Colonic mucosa (tissue), 4 donors: ENCODE measurements around the gene TMEM132D. TPM values are rescaled to one million over a fixed set of nuclear protein-coding genes. Genes with fewer than 3 reads are reported as not detected.

Experiments
- DNase-seq: peaks from one replicate; pipeline ENCODE4 v3.0.0-alpha.2; 2020
- H3K27ac ChIP-seq: fragments of 200-600 bp; one replicate; pipeline ENCODE4 v1.8.0; 2021
- H3K27me3 ChIP-seq: fragments of 200-600 bp; one replicate; pipeline ENCODE4 v1.8.0; 2021
- H3K36me3 ChIP-seq: fragments of 200-600 bp; one replicate; pipeline ENCODE4 v1.8.0; 2021
- H3K4me1 ChIP-seq: fragments of 200-600 bp; one replicate; pipeline ENCODE4 v1.8.0; 2021; ENCODE audit warnings: mild to moderate bottlenecking
- H3K4me3 ChIP-seq: fragments of 200-600 bp; one replicate; pipeline ENCODE4 v1.8.0; 2021
- H3K9ac ChIP-seq, 2 donors: one replicate each; pipeline ENCODE4 v1.7.0; 2013; ENCODE audit warnings: control low read depth in 2 of 2, low read depth in 2 of 2, low read length in 2 of 2
- H3K9me3 ChIP-seq: fragments of 200-600 bp; one replicate; pipeline ENCODE4 v1.8.0; 2021
- intact Hi-C: fragments of 100-400 bp; cut with DNase I; formaldehyde crosslinking; loops from one replicate; pipeline ENCODE4 v1.14.1; 2022
- total RNA-seq, 2 donors: library from RNA; stranded (reverse); fragmentation: NEBNext Ultra II Directional in 1 of 2; extraction: Animal tissue kit (Norgen Biotek cat#: 25700) in 1 of 2; gene quantifications; one replicate each; pipeline ENCODE4 v1.2.1, GENCODE V29; 2021
- TF ChIP-seq, protein P1 (sequence below): fragments of 200-600 bp; IDR thresholded peaks from one replicate; pipeline ENCODE4 v1.8.0; 2022; ENCODE audit warnings: antibody characterized with exemption, mild to moderate bottlenecking
- donor health status: healthy.
- donor health status: DM: no; HTN: no; CAD: no.
- donor health status: DM: no; HTN: no; CAD: no.

The TMEM132D gene
- total RNA-seq, 2 donors from 2014 or later = 0.17 to 0.32 TPM

DNA sequence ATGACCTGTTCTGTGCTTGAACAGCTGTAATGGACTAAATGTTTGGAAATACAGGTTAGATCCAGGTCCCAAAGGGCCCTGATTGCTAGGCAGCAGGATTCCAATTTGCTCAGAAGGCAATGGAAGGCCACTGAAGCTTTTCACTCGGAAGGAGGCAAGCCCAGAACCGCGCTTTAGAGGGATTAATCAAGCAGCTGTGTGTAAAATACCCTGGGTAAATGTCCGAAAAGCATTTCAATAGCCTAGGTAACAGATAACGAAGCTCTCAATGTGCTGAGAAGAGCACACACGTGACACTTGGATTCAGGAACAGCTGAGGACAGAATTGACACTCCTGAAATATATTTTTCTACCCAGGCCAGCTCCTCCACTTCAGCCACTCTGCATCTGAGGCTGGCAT is 436.1 kb downstream of the TMEM132D start:
- no peaks in the 10 kb centered on the region for H3K36me3 ChIP-seq
- no peak for DNase-seq
- H3K9me3 ChIP-seq = no peaks in the 10 kb centered on the region
- intact Hi-C loops = no loop called here
- H3K27ac ChIP-seq = no peak overlapping the region
- no peaks in the 10 kb centered on the region for H3K27me3 ChIP-seq
- H3K4me3 ChIP-seq = no peak overlapping the region
- H3K9ac ChIP-seq = no peak overlapping the region
- H3K4me1 ChIP-seq = no peaks in the 10 kb centered on the region
- TF ChIP-seq, protein P1, sequence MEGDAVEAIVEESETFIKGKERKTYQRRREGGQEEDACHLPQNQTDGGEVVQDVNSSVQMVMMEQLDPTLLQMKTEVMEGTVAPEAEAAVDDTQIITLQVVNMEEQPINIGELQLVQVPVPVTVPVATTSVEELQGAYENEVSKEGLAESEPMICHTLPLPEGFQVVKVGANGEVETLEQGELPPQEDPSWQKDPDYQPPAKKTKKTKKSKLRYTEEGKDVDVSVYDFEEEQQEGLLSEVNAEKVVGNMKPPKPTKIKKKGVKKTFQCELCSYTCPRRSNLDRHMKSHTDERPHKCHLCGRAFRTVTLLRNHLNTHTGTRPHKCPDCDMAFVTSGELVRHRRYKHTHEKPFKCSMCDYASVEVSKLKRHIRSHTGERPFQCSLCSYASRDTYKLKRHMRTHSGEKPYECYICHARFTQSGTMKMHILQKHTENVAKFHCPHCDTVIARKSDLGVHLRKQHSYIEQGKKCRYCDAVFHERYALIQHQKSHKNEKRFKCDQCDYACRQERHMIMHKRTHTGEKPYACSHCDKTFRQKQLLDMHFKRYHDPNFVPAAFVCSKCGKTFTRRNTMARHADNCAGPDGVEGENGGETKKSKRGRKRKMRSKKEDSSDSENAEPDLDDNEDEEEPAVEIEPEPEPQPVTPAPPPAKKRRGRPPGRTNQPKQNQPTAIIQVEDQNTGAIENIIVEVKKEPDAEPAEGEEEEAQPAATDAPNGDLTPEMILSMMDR = no peak

DNA sequence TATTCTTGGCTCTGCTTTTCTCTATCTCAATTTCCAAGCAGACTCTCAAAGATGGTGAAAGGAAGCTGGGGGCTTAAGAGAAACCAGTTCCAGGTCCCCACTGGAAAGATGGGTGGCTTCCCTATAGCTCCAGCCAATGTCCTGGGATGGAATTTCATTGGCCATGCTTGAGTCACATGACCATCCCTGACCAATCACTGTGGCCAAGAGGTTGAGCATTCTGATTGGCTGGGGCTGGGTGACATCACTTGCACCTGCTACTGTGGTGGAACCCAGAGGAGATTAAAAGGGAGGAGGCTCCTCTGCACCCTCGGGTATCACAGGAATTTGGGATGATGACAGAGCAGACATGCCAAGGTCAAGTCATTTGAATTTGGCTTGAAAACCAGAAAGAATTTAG is 436.5 kb downstream of the TMEM132D start:
- H3K9me3 ChIP-seq = no peaks in the 10 kb centered on the region
- H3K4me3 ChIP-seq = no peak overlapping the region
- no peak for DNase-seq
- no peaks in the 10 kb centered on the region for H3K36me3 ChIP-seq
- H3K27me3 ChIP-seq = no peaks in the 10 kb centered on the region
- H3K4me1 ChIP-seq = no peaks in the 10 kb centered on the region
- no peak overlapping the region for H3K27ac ChIP-seq
- TF ChIP-seq, protein P1 = no peak
- intact Hi-C loops = no loop called here
- H3K9ac ChIP-seq = no peak overlapping the region

DNA sequence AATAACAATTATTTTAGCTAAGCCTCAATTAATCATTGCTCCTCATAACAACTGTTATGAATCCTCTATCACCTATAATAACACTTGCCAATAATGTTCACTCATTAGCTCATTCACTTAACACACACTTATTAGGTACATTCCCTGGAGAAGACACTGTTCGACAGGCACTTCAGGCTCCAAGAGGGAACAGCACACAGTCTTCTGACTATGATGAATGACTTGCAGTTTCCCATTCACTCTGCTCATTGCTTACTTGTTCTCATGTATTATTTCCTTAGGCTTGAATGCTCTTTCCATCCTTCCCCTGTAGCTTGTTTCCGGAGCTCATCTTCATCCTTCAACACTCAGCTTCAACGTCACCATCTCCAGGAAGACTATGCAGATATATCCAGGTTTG is 437.3 kb downstream of the TMEM132D start:
- H3K9me3 ChIP-seq = no peaks in the 10 kb centered on the region
- H3K4me1 ChIP-seq = no peaks in the 10 kb centered on the region
- no peak overlapping the region for H3K9ac ChIP-seq
- H3K27me3 ChIP-seq = no peaks in the 10 kb centered on the region
- intact Hi-C loops = no loop called here
- TF ChIP-seq, protein P1 = no peak
- H3K36me3 ChIP-seq = no peaks in the 10 kb centered on the region
- no peak overlapping the region for H3K4me3 ChIP-seq
- no peak overlapping the region for H3K27ac ChIP-seq
- DNase-seq = no peak

DNA sequence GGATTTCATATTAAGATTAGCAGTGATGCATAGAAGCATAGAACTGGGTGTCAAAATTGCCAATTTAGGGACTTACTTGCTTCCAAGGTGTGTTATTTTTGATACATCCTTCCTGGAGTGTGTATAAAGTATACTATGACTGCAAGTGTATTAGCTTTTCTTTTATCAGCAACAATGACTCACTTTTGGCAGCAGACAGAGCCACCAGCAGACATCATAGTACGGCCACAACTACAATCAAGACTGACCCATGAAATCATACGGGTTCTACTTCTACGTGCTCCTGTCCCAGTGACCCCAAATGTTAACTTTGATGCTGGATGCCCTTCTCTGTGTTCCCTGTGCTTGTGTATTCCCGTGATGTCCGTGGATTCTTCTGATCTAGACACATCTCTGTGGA is 443.9 kb downstream of the TMEM132D start:
- Histone ChIP-seq H3K4me1 (no peaks in the 10 kb centered on the region), H3K36me3 (no peaks in the 10 kb centered on the region), H3K27me3 (no peaks in the 10 kb centered on the region), H3K9me3 (no peaks in the 10 kb centered on the region), H3K27ac (no peak overlapping the region), H3K4me3 (no peak overlapping the region), H3K9ac (no peak overlapping the region)
- intact Hi-C loops = no loop called here
- TF ChIP-seq, protein P1 = no peak
- no peak for DNase-seq

DNA sequence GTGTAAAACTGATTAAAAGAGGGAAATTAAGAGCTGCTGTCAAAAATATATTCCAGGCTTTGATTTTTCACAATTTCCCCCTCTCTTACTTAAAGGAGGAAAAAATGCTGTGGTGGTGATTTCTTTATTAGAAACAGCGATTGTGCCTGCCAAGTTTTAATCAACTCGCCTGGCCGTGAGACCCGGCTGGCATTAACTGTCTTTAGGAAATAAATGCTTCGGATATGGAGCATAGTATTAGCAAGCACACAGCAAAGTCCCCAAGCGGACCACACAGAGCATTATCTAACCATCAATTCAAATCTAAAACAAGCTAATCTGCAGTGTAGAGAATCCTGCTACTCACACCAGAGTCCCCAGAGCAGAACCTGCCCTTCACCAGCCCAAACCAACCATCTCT is 457.1 kb downstream of the TMEM132D start:
- no peak for DNase-seq
- TF ChIP-seq, protein P1 = no peak
- H3K36me3 ChIP-seq = no peaks in the 10 kb centered on the region

DNA sequence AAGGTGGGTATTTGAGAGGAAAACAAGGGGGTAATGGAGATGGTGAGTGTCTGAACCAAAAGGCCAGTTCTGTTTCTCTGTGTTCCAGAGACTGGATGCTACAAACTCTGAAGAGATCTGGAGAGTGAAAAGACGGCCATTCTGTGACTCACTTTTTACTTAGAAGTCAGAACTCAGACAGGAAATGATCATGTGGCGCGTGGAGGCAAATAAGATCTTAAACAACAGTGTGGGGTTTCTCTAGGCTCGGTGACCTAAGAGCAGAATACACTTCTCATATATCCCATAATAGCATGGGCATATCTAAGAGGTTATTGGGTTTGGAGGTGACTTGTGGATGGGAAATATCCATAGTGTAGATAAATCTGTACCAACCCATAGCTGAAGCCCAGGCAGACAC is 463.5 kb downstream of the TMEM132D start:
- Histone ChIP-seq H3K9me3 (no peaks in the 10 kb centered on the region), H3K4me3 (no peak overlapping the region), H3K36me3 (no peaks in the 10 kb centered on the region), H3K27ac (no peak overlapping the region), H3K4me1 (no peaks in the 10 kb centered on the region), H3K27me3 (no peaks in the 10 kb centered on the region), H3K9ac (no peak overlapping the region)
- no peak for DNase-seq
- TF ChIP-seq, protein P1 = no peak
- intact Hi-C loops = no loop called here

More for the DNA sequence above, 457.1 kb downstream of the TMEM132D start:
- Histone ChIP-seq H3K4me1 (no peaks in the 10 kb centered on the region), H3K4me3 (no peak overlapping the region), H3K27ac (no peak overlapping the region), H3K27me3 (no peaks in the 10 kb centered on the region), H3K9ac (no peak overlapping the region), H3K9me3 (no peaks in the 10 kb centered on the region)
- intact Hi-C loops = no loop called here
